ENCODE results near the gene PEX11B.
A peak's percentile ranks its signal among the peaks of the same experiment; 100 is the strongest.
"Not testable (repeated sequence)": the region's sequence is repeated elsewhere in the genome, so short reads cannot be mapped to it uniquely, and the experiment has no call there.

Gene PEX11B

GRCh38 chr1:145952903-145953302, 34.4 kb upstream of the PEX11B start:
- DNase-seq (ENCODE audit: low spot score), result no peak

GRCh38 chr1:145951526-145951925, 33.0 kb upstream of the PEX11B start:
- DNase-seq (ENCODE audit: low spot score), result no peak

- no peak for DNase-seq (ENCODE audit: low spot score)
Measured at GRCh38 chr1:145949219-145949618, 30.7 kb upstream of the PEX11B start.

- DNase-seq (ENCODE audit: low spot score), result no peak
Measured at GRCh38 chr1:145947551-145947950, 29.0 kb upstream of the PEX11B start.

GRCh38 chr1:145946477-145946986, 28.0 kb upstream of the PEX11B start:
- no peak for DNase-seq (ENCODE audit: low spot score)

GRCh38 chr1:145944532-145944931, 26.0 kb upstream of the PEX11B start:
- no peak for DNase-seq (ENCODE audit: low spot score)

GRCh38 chr1:145942871-145943270, 24.4 kb upstream of the PEX11B start:
- DNase-seq (ENCODE audit: low spot score), result no peak

- DNase-seq (ENCODE audit: low spot score), result no peak
Measured at GRCh38 chr1:145942405-145942804, 23.9 kb upstream of the PEX11B start.

GRCh38 chr1:145937436-145937835, 18.9 kb upstream of the PEX11B start:
- no peak for DNase-seq (ENCODE audit: low spot score)

- no peak for DNase-seq (ENCODE audit: low spot score)
Measured at GRCh38 chr1:145936247-145936646, 17.7 kb upstream of the PEX11B start.

- DNase-seq (ENCODE audit: low spot score), result no peak
Measured at GRCh38 chr1:145935708-145936107, 17.2 kb upstream of the PEX11B start.

- DNase-seq (ENCODE audit: low spot score), result peak; percentile 55
Measured at GRCh38 chr1:145932522-145933009, 14.0 kb upstream of the PEX11B start.

- no peak for DNase-seq (ENCODE audit: low spot score)
Measured at GRCh38 chr1:145927916-145928643, 9.6 kb upstream of the PEX11B start.

GRCh38 chr1:145927063-145927886, 8.8 kb upstream of the PEX11B start, which contains the start of gene RBM8A:
Gene RBM8A, minus strand, starts transcription at chr1:145927484. Its CDS starts 58 bp downstream, at chr1:145927426.
- DNase-seq (ENCODE audit: low spot score), result peak; percentile 98

GRCh38 chr1:145926686-145927062, 8.2 kb upstream of the PEX11B start:
- peak; percentile 64 for DNase-seq (ENCODE audit: low spot score)

- no peak for DNase-seq (ENCODE audit: low spot score)
Measured at GRCh38 chr1:145922266-145922665, 3.7 kb upstream of the PEX11B start.

GRCh38 chr1:145920297-145920696, 1.8 kb upstream of the PEX11B start:
- not testable (repeated sequence) for DNase-seq (ENCODE audit: low spot score)

- DNase-seq (ENCODE audit: low spot score), result peak; percentile 28
Measured at GRCh38 chr1:145918992-145919939, 749 bp upstream of the PEX11B start.

GRCh38 chr1:145917595-145917994, 922 bp downstream of the PEX11B start:
- no peak for DNase-seq (ENCODE audit: low spot score)

- no peak for DNase-seq (ENCODE audit: low spot score)
Measured at GRCh38 chr1:145916745-145917144, 1.8 kb downstream of the PEX11B start.

GRCh38 chr1:145912128-145912641, 6.3 kb downstream of the PEX11B start:
- no peak for DNase-seq (ENCODE audit: low spot score)

Data from activated CD4-positive, alpha-beta T cell treated with anti-CD3 and anti-CD28 coated beads, Interleukin-2, Interleukin-4, amounts not matched to agents 100 ng/mL and 50 ng/mL, durations not matched to agents 16 hours and 8 hours (primary cell).